ENCODE measurements around the gene DHRSX. TPM values are rescaled to one million over a fixed set of nuclear protein-coding genes. Genes with fewer than 3 reads are reported as not detected.

DHRSX gene
- total and polyA plus RNA-seq, 9 of the 15 experiments (the other 6 are each of a cell fraction or from before 2014, with no cell fraction given), result 0.59 to 11.0 (median 6.2) TPM

- TF ChIP-seq FOXP4 (CRISPR knock-in tag; IDR thresholded peaks at IDR 0.05; ENCODE audit: borderline replicate concordance), result 0 out of 2 replicates have a peak, but pooled peaks have one; percentile 55
- TF ChIP-seq MBD2 (IDR thresholded peaks at IDR 0.05; ENCODE audit: borderline replicate concordance, low read depth), result no peak
- no peak for TF ChIP-seq BDP1 (IDR thresholded peaks at IDR 0.05; ENCODE audit: insufficient read depth, insufficient read length)
- TF ChIP-seq CGGBP1 (CRISPR knock-in tag; IDR thresholded peaks at IDR 0.05), result 0 out of 2 replicates have a peak, but pooled peaks have one; percentile 37
- TF ChIP-seq CREM (IDR thresholded peaks at IDR 0.05; ENCODE audit: low read depth), result peak; percentile 86
- no peak for TF ChIP-seq WHSC1 (IDR thresholded peaks at IDR 0.05; ENCODE audit: low read length)
- TF ChIP-seq SRSF1 (IDR thresholded peaks at IDR 0.05; ENCODE audit: low read depth, low read length), result no peak
- TF ChIP-seq TRIM28 (IDR thresholded peaks at IDR 0.05), result no peak
- no peak for TF ChIP-seq NFATC3 (IDR thresholded peaks at IDR 0.05)
- no peak for TF ChIP-seq JUN (IDR thresholded peaks at IDR 0.05; ENCODE audit: borderline replicate concordance, low read depth, low read length)
- no peak for TF ChIP-seq JUN (CRISPR knock-in tag; IDR thresholded peaks at IDR 0.05; ENCODE audit: borderline replicate concordance)
- TF ChIP-seq RBFOX2 (IDR thresholded peaks at IDR 0.05; ENCODE audit: low read depth, low read length), result peak; percentile 33; the same call in 1 of the 2 replicates
- no peak for TF ChIP-seq SFPQ (IDR thresholded peaks at IDR 0.05; ENCODE audit: low read depth, low read length)
- no peak for TF ChIP-seq ZSCAN29 (IDR thresholded peaks at IDR 0.05)
- peak; percentile 41 for TF ChIP-seq GABPA (tag; conservative IDR thresholded peaks at IDR 0.05; ENCODE audit: low read depth)
- TF ChIP-seq LCOR (CRISPR knock-in tag; IDR thresholded peaks at IDR 0.05), result no peak
- no peak for TF ChIP-seq ATF2 (CRISPR knock-in tag; IDR thresholded peaks at IDR 0.05)
- TF ChIP-seq ARID2 (IDR thresholded peaks at IDR 0.05), result no peak
- no peak for TF ChIP-seq TCF7L2 (IDR thresholded peaks at IDR 0.05; ENCODE audit: low read depth, low read length)
- TF ChIP-seq HMBOX1 (IDR thresholded peaks at IDR 0.05), result no peak
- no peak for TF ChIP-seq MED1 (CRISPR knock-in tag; IDR thresholded peaks at IDR 0.05; ENCODE audit: borderline replicate concordance)
- TF ChIP-seq SRSF7 (optimal IDR thresholded peaks at IDR 0.05; ENCODE audit: low read depth, low read length), result no peak
- TF ChIP-seq ZNF124 (CRISPR knock-in tag; IDR thresholded peaks at IDR 0.05), result no peak
These were observed 2.1 kb upstream of the DHRSX start (continued) for GRCh38 chrX:2502668-2503519.
